NCI-H2029 (cell line): ENCODE results near the gene PYM1.
"Not testable (repeated sequence)": the region's sequence is repeated elsewhere in the genome, so short reads cannot be mapped to it uniquely, and the experiment has no call there.

Experiments used
- DNase-seq: peaks from one replicate; lab custom pipeline; 2025; lab: John Stamatoyannopoulos, UW

Gene PYM1

GRCh38 chr12:55909513-55909884 lies 18.2 kb downstream of the PYM1 start:
- DNase-seq = no peak

DNA sequence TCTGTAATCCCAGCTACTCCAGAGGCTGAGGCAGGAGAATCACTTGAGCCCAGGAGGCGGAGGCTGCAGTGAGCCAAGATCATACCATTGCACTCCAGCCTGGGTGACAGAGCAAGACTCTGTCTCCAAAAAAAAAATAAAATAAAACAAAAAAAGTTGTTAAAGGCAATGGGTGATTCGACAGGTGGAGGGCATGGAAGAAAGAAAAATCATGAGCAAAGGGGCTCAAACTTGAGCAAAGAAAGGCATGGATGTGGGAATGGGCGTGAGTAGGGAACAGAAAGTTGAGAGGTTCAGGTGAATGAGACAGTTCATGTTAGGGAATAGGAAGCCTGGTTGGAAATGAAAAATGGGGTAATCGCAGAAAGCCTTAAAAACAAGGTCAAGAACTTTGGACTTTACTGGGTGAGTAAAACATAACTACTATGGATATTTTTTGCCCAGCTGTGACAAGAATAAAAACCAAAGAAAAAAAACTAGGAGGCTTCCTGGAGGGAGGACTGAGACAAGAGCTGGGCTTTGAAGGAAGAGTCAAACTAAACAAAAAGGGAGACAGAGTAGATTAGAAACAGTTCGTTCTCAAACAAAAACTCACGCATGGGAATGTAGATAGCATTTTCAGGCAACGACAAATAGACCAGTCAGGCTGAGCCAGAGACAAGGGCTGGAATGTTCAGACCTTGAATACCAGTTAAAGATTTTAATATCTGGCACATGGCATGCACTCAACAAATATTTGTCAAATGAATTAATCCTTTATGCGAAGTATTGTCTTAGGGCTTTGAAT lies 18.8 kb downstream of the PYM1 start:
- no peak for DNase-seq

DNA sequence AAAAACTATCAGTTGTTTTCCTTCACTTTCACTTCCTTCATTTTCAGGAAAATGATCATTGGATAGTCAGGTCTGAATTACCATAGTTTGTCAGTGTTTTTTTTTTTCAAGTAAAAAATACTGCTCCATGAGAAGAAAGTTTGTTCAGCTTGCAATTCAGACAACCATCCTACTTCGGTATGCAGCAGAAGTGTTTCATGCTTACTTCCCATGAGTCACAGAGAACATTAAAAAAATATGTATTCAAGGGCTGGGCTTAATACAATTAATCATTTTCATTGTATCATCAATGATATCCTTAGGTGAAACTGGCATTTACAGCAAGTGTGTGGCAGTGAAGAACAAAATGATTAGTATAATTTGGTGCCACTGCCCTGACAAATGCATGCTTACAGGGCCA lies 21.6 kb downstream of the PYM1 start:
- no peak for DNase-seq

DNA sequence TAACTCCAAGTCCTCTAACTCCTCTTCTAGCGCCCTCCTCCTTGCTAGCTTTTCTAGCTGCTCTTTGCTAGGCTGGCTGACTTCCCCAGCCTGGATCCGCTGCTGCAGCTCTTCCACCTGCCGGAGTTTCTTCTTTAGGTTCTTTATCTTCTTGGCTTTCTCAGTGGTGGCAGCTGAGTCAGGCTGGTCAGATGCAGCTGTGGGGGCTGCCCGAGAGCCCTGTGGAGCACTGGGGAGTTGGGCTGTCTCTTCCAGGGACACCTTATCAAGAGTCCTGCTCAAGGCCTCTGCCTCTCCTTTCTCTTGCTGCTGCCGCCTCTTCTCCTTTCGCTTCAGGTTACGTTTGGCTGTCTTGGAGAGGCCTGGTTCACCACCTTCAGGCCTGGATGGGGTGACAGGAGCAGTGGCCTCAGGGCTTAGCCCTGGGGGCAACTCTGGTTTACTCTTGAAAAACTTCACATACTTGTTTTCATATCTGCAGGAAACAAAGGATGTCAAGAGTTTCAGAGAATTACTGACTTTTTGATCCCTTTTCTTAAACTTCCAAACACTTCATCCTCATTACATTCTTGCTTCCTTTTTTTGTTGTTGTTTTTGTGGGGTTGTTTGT lies 25.7 kb downstream of the PYM1 start:
- no peak for DNase-seq

DNA sequence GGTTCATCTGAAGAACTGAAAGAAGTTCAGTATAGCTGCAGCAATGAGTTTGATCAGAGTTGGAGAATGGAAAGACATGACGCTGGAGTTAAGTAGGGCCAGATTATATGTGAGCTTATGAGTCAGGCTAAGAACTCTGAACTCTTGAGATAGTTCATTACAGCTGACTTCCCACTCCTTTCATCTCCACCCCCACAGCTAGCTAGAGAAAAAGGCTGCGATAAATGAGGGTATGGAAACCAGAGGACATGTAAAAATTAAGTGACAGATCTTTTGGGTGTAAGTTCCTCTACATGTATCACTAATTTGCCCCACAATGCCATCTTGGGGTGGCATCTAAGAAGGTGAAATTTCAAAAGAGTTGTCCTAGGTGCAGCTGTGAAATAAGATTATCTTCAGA lies 28.6 kb downstream of the PYM1 start:
- DNase-seq = no peak

- DNase-seq = no peak
Observed at GRCh38 chr12:55893723-55894122, 34.0 kb downstream of the PYM1 start.

GRCh38 chr12:55891310-55891709 lies 36.4 kb downstream of the PYM1 start:
- no peak for DNase-seq

DNA sequence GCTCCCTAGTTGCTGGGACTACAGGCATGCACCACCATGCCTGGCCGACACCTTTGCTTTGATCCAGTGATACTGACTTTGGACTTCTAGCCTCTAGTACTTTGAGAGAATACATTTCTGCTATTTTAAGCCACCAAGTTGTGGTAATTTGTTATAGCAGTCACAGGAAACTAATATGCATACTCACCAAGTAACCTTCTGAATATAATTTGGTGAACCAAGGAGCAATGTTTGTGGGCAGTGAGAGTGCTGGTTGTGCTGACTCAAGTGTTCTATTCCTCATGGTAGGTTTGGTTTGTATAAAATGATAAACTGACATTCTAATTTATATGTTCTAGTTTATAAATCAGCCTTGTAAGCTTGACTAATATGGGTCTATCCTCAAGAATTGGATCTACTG lies 42.6 kb downstream of the PYM1 start:
- DNase-seq = no peak

DNA sequence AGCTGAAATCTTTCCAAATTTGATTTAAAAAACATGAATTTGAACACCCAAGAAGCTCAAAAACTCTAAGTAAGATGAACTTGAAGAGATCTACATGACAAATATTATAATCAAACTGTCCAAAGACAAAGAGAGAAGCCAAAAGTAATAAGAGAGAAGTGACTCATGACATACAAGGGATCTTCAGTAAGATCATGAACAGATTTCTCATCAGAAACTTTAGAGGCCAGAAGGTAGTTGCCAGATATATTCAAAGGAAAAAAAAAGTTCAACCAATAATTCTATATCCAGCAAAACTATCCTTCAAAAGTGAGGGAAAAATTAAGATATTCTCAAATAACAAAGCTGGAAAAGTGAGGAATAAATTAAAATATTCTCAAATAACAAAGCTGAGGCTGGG lies 49.9 kb downstream of the PYM1 start:
- no peak for DNase-seq

- DNase-seq = no peak
Observed at GRCh38 chr12:55875704-55876467, 51.8 kb downstream of the PYM1 start.

DNA sequence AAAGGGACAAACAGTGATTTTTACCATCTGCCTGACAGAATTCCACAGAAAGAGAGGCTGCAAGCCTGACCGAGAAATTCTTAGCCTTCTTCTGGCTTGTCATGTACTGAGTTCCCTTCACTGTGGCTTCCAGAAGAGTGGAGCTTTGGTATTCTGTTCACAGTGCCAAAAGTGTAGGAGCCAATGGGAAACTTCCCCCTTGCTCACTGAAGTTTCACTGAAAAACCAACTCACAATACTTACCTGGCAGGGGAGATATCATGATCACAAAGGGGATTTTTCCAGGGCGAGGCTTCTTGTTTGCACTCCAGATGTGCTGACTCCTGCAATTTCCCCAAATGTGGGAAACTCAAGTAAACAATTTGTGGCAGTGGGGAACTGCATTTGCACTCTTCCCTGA lies 53.3 kb downstream of the PYM1 start:
- no peak for DNase-seq

GRCh38 chr12:55866454-55867004 lies 61.2 kb downstream of the PYM1 start:
- not testable (repeated sequence) for DNase-seq

DNA sequence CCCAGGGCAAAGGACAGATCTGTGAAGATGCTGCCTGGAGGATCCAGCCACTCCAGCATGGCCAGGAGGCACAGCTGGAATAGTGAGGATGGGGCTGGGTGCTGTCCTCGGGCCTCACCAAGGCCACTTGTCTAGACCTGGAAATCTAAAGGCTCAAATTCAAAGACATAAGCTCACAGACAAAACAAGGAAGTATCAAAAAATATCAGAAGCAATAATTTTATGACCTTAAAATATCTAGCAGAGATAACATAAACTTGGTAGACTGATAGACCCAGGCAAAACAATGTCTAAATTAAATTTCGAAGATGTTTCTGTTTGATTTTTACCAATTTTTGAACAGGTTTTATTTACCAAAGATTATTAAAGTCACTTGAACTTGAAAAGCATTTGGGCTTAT lies 62.4 kb downstream of the PYM1 start:
- DNase-seq = no peak

- not testable (repeated sequence) for DNase-seq
Observed at GRCh38 chr12:55862931-55863330, 64.8 kb downstream of the PYM1 start.

GRCh38 chr12:55862286-55862685 lies 65.4 kb downstream of the PYM1 start:
- DNase-seq = no peak

DNA sequence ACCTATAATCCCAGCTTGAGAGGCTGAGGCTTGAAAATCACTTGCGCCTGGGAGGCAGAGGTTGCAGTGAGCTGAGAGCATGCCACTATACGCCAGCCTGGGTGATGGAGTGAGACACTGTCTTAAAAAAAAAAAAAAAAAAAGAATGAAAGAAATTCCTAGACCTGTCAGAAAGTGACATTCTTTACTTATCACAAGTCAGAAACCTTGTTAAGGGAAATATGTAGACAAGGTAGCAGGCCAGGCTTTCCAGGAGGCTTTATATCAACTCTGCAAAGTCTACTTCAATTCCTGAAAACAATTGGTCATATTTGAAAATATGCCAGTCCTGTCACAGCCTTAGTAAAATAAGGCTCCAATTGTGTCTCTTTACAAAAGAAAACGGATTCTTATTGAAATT lies 65.8 kb downstream of the PYM1 start:
- no peak for DNase-seq

DNA sequence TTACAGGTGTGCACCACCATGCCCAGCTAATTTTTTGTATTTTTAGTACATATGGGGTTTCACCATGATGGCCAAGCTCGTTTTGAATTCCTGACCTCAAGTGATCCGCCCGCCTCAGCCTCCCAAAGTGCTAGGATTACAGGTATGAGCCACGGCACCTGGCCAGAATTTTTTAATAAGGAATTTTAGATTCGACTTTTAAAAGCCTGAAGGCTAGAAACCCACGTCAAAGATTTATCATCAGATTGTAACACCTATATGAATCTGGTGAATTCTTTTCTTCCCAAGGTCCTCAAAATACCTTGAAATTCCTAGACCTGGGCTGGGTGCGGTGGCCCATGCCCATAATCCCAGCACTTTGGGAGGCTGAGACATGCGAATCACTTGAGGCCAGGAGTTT lies 66.3 kb downstream of the PYM1 start:
- no peak for DNase-seq

DNA sequence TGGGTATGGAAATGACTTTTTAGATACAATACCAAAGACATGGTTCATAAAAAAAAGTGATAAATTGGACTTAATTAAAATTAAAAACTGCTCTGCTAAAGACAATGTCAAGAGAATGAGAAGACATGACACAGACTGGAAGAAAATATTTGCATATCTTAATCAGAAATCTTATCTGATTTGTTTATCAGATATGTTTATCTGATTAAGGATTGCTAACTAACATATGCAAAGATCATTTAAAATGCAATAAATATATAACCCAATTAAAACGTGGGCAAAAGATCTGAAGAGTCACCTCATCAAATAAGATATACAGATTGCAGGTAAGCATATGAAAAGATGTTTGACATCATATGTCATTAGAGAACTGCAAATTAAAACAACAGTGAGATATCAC lies 75.0 kb downstream of the PYM1 start:
- DNase-seq = no peak
